CD4-positive, alpha-beta memory T cell (primary cell): ENCODE measurements around the gene SKI. TPM values are rescaled to one million over a fixed set of nuclear protein-coding genes. Genes with fewer than 3 reads are reported as not detected.

Experiments
- CTCF ChIA-PET: fragments of 350-600 bp; sonication (Branson Sonifier 250); formaldehyde crosslinking; loops from one replicate; lab custom pipeline; 2021; ENCODE audit warnings: inconsistent platforms; ENCODE audit not compliant: partially characterized antibody; lab: Charles Lee
- POLR2A ChIA-PET: fragments of 350-600 bp; sonication (Branson Sonifier 250); formaldehyde crosslinking; loops from one replicate; lab custom pipeline; 2021; ENCODE audit not compliant: partially characterized antibody; lab: Charles Lee
- DNase-seq, 5 donors: peaks; one replicate each; pipeline versions ENCODE4 v3.0.0 to v3.0.0-alpha.2; 2020 to 2022; ENCODE audit warnings: mixed read lengths in 1 of 5
- H3K27ac ChIP-seq: one replicate; pipeline ENCODE4 v1.7.0; 2013; ENCODE audit warnings: low read depth, low read length
- H3K27me3 ChIP-seq: 2 replicates; pipeline ENCODE4 v1.7.0; 2013; ENCODE audit warnings: mild to moderate bottlenecking, low read length, moderate library complexity; ENCODE audit not compliant: insufficient read depth
- H3K36me3 ChIP-seq: 2 replicates; pipeline ENCODE4 v1.7.0; 2013; ENCODE audit warnings: mild to moderate bottlenecking, low read length, moderate library complexity; ENCODE audit not compliant: insufficient read depth
- H3K4me1 ChIP-seq: 2 replicates; pipeline ENCODE4 v1.7.0; 2013; ENCODE audit warnings: mild to moderate bottlenecking, low read length, moderate library complexity; ENCODE audit not compliant: insufficient read depth
- H3K4me3 ChIP-seq, 2 donors: one replicate each; pipeline ENCODE4 v1.7.0; 2013; ENCODE audit warnings: low read length in 2 of 2, mild to moderate bottlenecking in 1 of 2
- H3K9me3 ChIP-seq, 2 donors: one replicate each; pipeline ENCODE4 v1.7.0; 2013; ENCODE audit warnings: low read length in 2 of 2, control low read depth in 1 of 2; ENCODE audit not compliant: control insufficient read depth in 1 of 2
- H3K27ac Mint-ChIP-seq, 7 donors: one replicate each; pipeline ENCODE4 v1.8.0; 2020 to 2021; ENCODE audit warnings: mixed read lengths in 7 of 7, mild to moderate bottlenecking in 6 of 7, inconsistent platforms in 3 of 7, moderate library complexity in 3 of 7
- H3K27me3 Mint-ChIP-seq, 2 donors: one replicate each; pipeline ENCODE4 v1.8.0; 2020 to 2021; ENCODE audit warnings: mixed read lengths in 2 of 2
- H3K36me3 Mint-ChIP-seq, 2 donors: one replicate each; pipeline ENCODE4 v1.8.0; 2020 to 2021; ENCODE audit warnings: mixed read lengths in 2 of 2, inconsistent platforms in 1 of 2, mild to moderate bottlenecking in 1 of 2
- H3K4me1 Mint-ChIP-seq, 4 donors: one replicate each; pipeline ENCODE4 v1.8.0; 2020 to 2021; ENCODE audit warnings: mixed read lengths in 4 of 4, mild to moderate bottlenecking in 1 of 4
- H3K4me3 Mint-ChIP-seq, 8 donors: one replicate each; pipeline ENCODE4 v1.8.0; 2020 to 2021; ENCODE audit warnings: mixed read lengths in 8 of 8, mild to moderate bottlenecking in 7 of 8, moderate library complexity in 6 of 8, inconsistent platforms in 3 of 8
- H3K9me3 Mint-ChIP-seq, 8 donors: one replicate each; pipeline ENCODE4 v1.8.0; 2020 to 2021; ENCODE audit warnings: mixed read lengths in 8 of 8, mild to moderate bottlenecking in 5 of 8, inconsistent platforms in 3 of 8, moderate library complexity in 1 of 8
- intact Hi-C: fragments of 100-400 bp; cut with micrococcal nuclease; formaldehyde crosslinking; loops from one replicate; pipeline ENCODE4 v1.15.1; 2023
- polyA plus RNA-seq, 2 donors: library from polyadenylated mRNA; unstranded; fragments of 300-500 nt; fragmentation: Illumina TruSeq; gene quantifications; one replicate each; pipeline ENCODE4 v1.2.3, GENCODE V29; 2021
- total RNA-seq, 2 experiments: library from RNA; stranded (reverse); gene quantifications; one replicate each; pipeline ENCODE4 v1.2.3, GENCODE V29; 2021

Gene SKI
- total and polyA plus RNA-seq, 4 experiments from 2014 or later = 0.08 to 104 (median 48.5) TPM

DNA sequence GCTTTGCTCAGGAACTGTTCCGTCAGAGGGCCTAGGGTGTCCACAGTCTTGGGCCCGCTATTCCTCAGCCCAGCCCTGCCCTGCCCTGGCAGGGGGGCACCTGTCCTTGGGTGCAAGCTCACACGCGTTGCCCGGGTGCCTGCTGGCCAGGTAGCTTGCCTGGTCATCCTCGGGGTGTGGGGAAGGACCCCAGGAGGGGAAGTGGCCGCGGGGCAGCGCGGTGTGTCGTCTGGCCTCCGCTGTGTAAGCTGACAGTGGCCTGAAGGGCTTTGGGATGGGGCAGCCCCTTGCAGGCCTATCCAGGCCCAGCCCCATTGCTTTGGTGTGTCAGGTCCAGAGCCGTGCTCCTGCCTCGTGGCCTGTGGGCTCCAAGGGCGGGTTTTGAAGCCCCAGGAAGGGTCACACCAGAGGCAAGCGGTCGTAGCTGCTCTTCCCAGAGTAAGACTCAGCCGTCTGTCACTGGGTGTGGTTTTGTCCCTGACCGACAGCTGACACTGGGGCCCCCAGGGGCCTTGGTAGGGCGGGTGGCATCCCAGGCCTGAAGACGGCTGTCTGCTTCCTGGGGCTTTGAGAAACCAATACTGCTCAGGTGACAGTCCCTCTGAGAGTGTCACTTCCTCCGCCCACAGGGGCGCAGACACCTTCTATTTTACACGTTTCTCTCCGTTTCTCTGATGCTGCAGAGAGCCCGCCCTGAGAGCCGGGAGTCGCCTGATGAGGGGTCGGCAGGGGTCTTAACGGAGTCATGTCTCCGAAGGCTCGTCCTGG is 72.1 kb downstream of the SKI start:
- peaks cover 21 to 79% (median 54%) of the 10 kb centered on the region in 4 donors for H3K4me1 Mint-ChIP-seq
- peak; percentile 83 to 90 (median 85) for DNase-seq
- H3K9me3 ChIP-seq = no peaks in the 10 kb centered on the region
- peak overlapping the region; percentile 99 to 100 (median 99) for H3K27ac Mint-ChIP-seq
- H3K4me3 Mint-ChIP-seq = peak overlapping the region; percentile 77 to 92 (median 86)
- ChIA-PET CTCF (interaction anchor here (0.8 to 1.9 kb wide), 7 partner anchors 10 to 105 kb away, joined by 3 to 7 read pairs (median 4); partner anchors contain the start of gene FAAP20), POLR2A (interaction anchor here (0.9 to 4.8 kb wide), 14 partner anchors 10 to 152 kb away, joined by 3 to 111 read pairs (median 9); partner anchors contain the start of genes FAAP20, MORN1, PEX10 and RER1)
- H3K27ac ChIP-seq = peak overlapping the region; percentile 96
- intact Hi-C loops = loop anchor here (2.0 to 10.0 kb wide), 3 partner anchors 95 to 245 kb away; partner anchors contain the start of gene FAAP20
- peak overlapping the region; percentile 47 to 57 for H3K4me3 ChIP-seq
- peaks cover 75% of the 10 kb centered on the region for H3K4me1 ChIP-seq
- H3K27me3 ChIP-seq = no peaks in the 10 kb centered on the region
- H3K36me3 ChIP-seq = peaks cover 28% of the 10 kb centered on the region
- peaks cover under 1 to 35% of the 10 kb centered on the region in 2 donors for H3K36me3 Mint-ChIP-seq
- H3K27me3 Mint-ChIP-seq = no peaks in the 10 kb centered on the region
- no peaks in the 10 kb centered on the region for H3K9me3 Mint-ChIP-seq

DNA sequence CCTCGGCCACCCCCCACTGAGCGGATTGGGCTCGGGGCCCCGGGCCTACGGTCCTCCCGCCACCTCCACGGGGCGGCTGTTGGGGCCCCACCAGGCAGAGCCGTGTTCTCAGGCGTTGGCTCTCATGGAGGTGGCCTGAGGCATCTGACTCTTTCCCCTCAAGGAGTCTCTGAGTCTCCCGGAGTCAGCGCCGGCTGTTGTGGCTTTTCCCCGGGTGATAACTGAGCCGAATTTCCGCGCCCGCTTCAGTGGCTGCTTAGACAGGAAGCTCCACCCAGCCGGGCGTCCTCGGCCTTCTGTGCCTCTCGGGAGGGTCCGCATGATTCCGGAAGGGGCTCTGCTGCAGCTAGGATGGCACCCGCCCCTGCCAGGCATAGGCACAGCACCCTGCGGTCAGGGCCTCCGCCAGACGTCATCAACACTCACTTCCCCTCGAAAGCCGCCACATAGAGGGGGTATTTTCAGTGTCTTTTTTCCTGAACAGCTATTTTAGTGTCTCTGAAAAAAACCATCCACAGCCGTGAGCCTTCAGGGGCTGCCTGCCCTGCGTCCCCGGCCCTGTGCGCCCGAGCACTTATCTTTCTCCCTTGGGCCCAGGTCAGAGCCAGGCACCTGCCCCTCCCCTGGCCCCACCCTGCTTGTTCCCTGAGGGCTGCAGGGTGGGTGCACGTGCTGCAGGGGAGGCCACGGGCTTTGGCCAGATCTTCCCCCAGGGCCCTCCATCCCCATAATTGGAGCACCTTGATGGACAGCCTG is 72.9 kb downstream of the SKI start:
- H3K4me1 Mint-ChIP-seq = peaks cover 15 to 71% (median 46%) of the 10 kb centered on the region in 4 donors
- peaks cover 4 to 39% of the 10 kb centered on the region in 2 donors for H3K36me3 Mint-ChIP-seq
- intact Hi-C loops = loop anchor here (1.0 to 10.0 kb wide), 8 partner anchors 10 to 244 kb away; partner anchors contain the start of genes FAAP20, MORN1 and RER1

GRCh38 chr1:2301607-2302291 is 73.6 kb downstream of the SKI start:
- intact Hi-C loops = loop anchor here (1.0 to 10.0 kb wide), 8 partner anchors 10 to 243 kb away; partner anchors contain the start of genes FAAP20, MORN1 and RER1
- no peak for DNase-seq
- no peaks in the 10 kb centered on the region for H3K27me3 Mint-ChIP-seq
- CTCF ChIA-PET = interaction anchor here (0.7 to 1.9 kb wide), 5 partner anchors 8 to 107 kb away, joined by 3 to 7 read pairs (median 4); partner anchors contain the start of gene FAAP20
- H3K4me1 Mint-ChIP-seq = peaks cover 11 to 64% (median 41%) of the 10 kb centered on the region in 4 donors
- no peaks in the 10 kb centered on the region for H3K9me3 ChIP-seq
- H3K27ac ChIP-seq = peak overlapping the region; percentile 96
- H3K36me3 ChIP-seq = peaks cover 39% of the 10 kb centered on the region
- peaks cover 60% of the 10 kb centered on the region for H3K4me1 ChIP-seq
- no peaks in the 10 kb centered on the region for H3K27me3 ChIP-seq
- peaks cover 5 to 34% of the 10 kb centered on the region in 2 donors for H3K36me3 Mint-ChIP-seq
- peak overlapping the region; percentile 77 to 92 (median 86) for H3K4me3 Mint-ChIP-seq
- no peaks in the 10 kb centered on the region for H3K9me3 Mint-ChIP-seq
- H3K4me3 ChIP-seq = peak overlapping the region in 1 of 2 donors; percentile 41
- POLR2A ChIA-PET = interaction anchor here (0.7 to 4.8 kb wide), 17 partner anchors 10 to 254 kb away, joined by 3 to 111 read pairs (median 4); partner anchors contain the start of genes FAAP20, MORN1, RER1 and TNFRSF14
- peak overlapping the region; percentile 99 to 100 (median 99) for H3K27ac Mint-ChIP-seq

More for the DNA sequence above, 72.9 kb downstream of the SKI start:
- H3K9me3 Mint-ChIP-seq = no peaks in the 10 kb centered on the region
- ChIA-PET POLR2A (interaction anchor here (0.7 to 4.8 kb wide), 18 partner anchors 11 to 255 kb away, joined by 3 to 111 read pairs (median 4); partner anchors contain the start of genes FAAP20, MORN1, PEX10 and RER1), CTCF (interaction anchor here (0.7 to 1.9 kb wide), 5 partner anchors 9 to 106 kb away, joined by 3 to 7 read pairs (median 4); partner anchors contain the start of gene FAAP20)
- H3K27ac ChIP-seq = peak overlapping the region; percentile 96
- peak overlapping the region; percentile 77 to 92 (median 86) for H3K4me3 Mint-ChIP-seq
- H3K4me3 ChIP-seq = peak overlapping the region; percentile 47 to 57
- peak overlapping the region; percentile 99 to 100 (median 99) for H3K27ac Mint-ChIP-seq
- no peaks in the 10 kb centered on the region for H3K27me3 Mint-ChIP-seq
- H3K36me3 ChIP-seq = peaks cover 36% of the 10 kb centered on the region
- peaks cover 67% of the 10 kb centered on the region for H3K4me1 ChIP-seq
- peak; percentile 96 to 99 (median 97) for DNase-seq
- H3K9me3 ChIP-seq = no peaks in the 10 kb centered on the region
- no peaks in the 10 kb centered on the region for H3K27me3 ChIP-seq

DNA sequence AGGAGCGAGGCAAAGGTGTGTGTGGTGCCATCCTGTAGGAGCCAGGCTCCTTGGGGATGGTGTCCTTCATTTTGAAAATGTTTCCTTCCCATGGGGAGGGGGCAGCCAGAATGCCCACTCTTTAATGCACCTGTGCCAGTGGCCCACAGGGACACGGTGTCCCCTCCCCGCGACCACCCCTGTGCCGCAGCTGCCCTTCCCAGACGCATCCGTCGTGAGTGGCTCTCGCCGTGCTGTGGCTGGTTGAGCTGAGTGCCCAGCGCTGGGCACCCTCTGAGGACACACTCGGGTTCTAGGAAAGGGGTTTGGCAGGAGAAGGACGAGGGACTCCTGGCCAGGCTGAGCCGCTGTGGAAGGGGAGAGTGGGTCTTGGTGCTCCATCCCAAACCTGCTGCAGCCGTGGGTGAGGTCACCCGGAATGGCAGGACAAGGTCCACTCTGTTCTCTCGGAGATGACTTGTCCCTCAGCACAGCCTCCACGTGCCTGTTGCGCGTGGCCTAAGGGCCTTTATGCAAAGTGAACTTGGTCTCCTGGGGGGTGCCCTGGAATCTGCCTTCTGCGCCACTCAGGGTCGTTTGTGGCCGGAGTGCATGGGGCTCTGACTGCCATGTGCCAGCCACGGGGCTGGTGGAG is 74.3 kb downstream of the SKI start:
- peaks cover 53% of the 10 kb centered on the region for H3K4me1 ChIP-seq

GRCh38 chr1:2303016-2303775 is 75.1 kb downstream of the SKI start:
- no peaks in the 10 kb centered on the region for H3K9me3 ChIP-seq
- H3K27ac ChIP-seq = peak overlapping the region; percentile 96
- DNase-seq = peak in 1 of 5 donors; percentile 32
- H3K4me3 ChIP-seq = no peak overlapping the region
- H3K36me3 ChIP-seq = peaks cover 51% of the 10 kb centered on the region
- ChIA-PET CTCF (no interaction called here), POLR2A (interaction anchor here (1.6 to 4.8 kb wide), 2 partner anchors 46 to 69 kb away, joined by 5 to 60 read pairs; no protein-coding TSS in a partner anchor)
- H3K27me3 ChIP-seq = no peaks in the 10 kb centered on the region
- Mint-ChIP-seq H3K9me3 (no peaks in the 10 kb centered on the region), H3K4me3 (peak overlapping the region in 1 of 8 donors; percentile 52), H3K4me1 (peaks cover 13 to 56% (median 37%) of the 10 kb centered on the region in 4 donors), H3K27me3 (no peaks in the 10 kb centered on the region), H3K36me3 (peaks cover 20 to 48% of the 10 kb centered on the region in 2 donors), H3K27ac (peak overlapping the region; percentile 80 to 100 (median 99))
- intact Hi-C loops = loop anchor here (10.0 kb wide), 1 partner anchor 242 kb away; no protein-coding TSS in a partner anchor
- peaks cover 45% of the 10 kb centered on the region for H3K4me1 ChIP-seq

More for the DNA sequence above, 74.3 kb downstream of the SKI start:
- H3K27me3 Mint-ChIP-seq = no peaks in the 10 kb centered on the region
- ChIA-PET CTCF (interaction anchor here (1.9 kb wide), 1 partner anchor 13 kb away, joined by 7 read pairs; no protein-coding TSS in a partner anchor), POLR2A (interaction anchor here (1.6 to 4.8 kb wide), 6 partner anchors 9 to 107 kb away, joined by 5 to 111 read pairs (median 32); partner anchors contain the start of gene FAAP20)
- peaks cover 11 to 57% (median 38%) of the 10 kb centered on the region in 4 donors for H3K4me1 Mint-ChIP-seq
- peak overlapping the region; percentile 96 for H3K27ac ChIP-seq
- H3K4me3 ChIP-seq = no peak overlapping the region
- DNase-seq = no peak
- intact Hi-C loops = loop anchor here (10.0 kb wide), 1 partner anchor 242 kb away; no protein-coding TSS in a partner anchor
- no peaks in the 10 kb centered on the region for H3K9me3 Mint-ChIP-seq
- no peaks in the 10 kb centered on the region for H3K9me3 ChIP-seq
- peaks cover 12 to 40% of the 10 kb centered on the region in 2 donors for H3K36me3 Mint-ChIP-seq
- H3K27ac Mint-ChIP-seq = peak overlapping the region; percentile 99 to 100 (median 99)
- H3K36me3 ChIP-seq = peaks cover 43% of the 10 kb centered on the region
- H3K4me3 Mint-ChIP-seq = peak overlapping the region in 2 of 8 donors; percentile 17 to 62
- H3K27me3 ChIP-seq = no peaks in the 10 kb centered on the region
